GM13977 (cell line): ENCODE data around the gene CATSPERD.
A peak's percentile ranks its signal among the peaks of the same experiment; 100 is the strongest.

Experiments used
- DNase-seq: peaks from one replicate; pipeline ENCODE4 v3.0.0; 2012; ENCODE audit warnings: low spot score
- in situ Hi-C: fragments of 300-500 bp; cut with MboI; formaldehyde crosslinking; loops from one replicate; pipeline ENCODE4 v1.12.0; 2022; ENCODE audit warnings: low sequenced_read_pairs, low pct_unique_long_range_greater_than_20kb, mixed read lengths, inconsistent platforms; ENCODE audit not compliant: unreplicated experiment
- TF ChIP-seq, protein P1 (sequence below): IDR thresholded peaks from 2 replicates; pipeline ENCODE4 v1.5.1; 2012; ENCODE audit warnings: mild to moderate bottlenecking, control low read depth; ENCODE audit not compliant: insufficient read depth; ENCODE audit errors: extremely low read depth, missing control alignments

CATSPERD gene

DNA sequence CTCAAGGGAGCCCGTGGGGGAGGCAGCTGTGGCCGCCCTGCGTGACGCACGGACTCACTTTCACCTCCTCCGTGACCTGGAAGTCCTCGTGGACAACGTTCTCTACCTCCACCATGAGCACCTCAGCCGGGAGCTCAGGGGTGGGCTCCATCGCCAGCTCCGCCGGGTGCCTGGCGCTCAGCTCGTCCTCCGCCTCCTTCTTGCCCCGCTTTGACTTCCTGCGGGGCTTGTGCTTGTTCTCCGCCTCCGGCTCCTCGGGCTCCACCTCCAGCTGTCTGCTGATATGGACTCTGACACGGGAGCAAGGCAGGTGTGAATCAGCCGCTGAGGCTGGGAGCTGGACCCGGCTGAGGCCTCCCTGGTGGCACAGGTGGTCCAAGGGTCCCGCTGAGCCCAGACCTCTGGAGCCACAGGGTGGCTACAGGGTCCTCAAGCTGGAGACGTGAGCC is 8.7 kb upstream of the CATSPERD start:
- in situ Hi-C loops: no loop called here
- DNase-seq: no peak

DNA sequence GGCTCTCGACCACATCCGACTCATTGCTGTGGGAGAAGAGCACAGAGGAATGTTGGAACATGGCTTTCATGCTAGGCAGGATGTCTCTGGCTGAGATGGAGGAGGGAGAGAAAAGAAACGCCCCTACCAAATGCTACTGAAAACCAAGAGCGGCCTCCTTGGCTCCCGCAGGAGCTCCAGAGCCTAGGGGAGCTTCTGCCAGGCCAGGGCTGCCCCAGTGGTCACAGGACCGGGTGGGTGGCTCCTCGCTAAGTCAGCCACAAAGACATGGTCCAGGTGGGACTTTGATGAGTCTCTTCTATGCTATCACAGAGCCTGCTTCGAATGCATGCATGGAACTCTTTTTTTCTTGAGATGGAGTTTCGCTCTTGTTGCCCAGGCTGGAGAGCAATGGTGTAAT is 7.2 kb upstream of the CATSPERD start:
- TF ChIP-seq, protein P1, sequence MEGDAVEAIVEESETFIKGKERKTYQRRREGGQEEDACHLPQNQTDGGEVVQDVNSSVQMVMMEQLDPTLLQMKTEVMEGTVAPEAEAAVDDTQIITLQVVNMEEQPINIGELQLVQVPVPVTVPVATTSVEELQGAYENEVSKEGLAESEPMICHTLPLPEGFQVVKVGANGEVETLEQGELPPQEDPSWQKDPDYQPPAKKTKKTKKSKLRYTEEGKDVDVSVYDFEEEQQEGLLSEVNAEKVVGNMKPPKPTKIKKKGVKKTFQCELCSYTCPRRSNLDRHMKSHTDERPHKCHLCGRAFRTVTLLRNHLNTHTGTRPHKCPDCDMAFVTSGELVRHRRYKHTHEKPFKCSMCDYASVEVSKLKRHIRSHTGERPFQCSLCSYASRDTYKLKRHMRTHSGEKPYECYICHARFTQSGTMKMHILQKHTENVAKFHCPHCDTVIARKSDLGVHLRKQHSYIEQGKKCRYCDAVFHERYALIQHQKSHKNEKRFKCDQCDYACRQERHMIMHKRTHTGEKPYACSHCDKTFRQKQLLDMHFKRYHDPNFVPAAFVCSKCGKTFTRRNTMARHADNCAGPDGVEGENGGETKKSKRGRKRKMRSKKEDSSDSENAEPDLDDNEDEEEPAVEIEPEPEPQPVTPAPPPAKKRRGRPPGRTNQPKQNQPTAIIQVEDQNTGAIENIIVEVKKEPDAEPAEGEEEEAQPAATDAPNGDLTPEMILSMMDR: no peak
- no peak for DNase-seq
- in situ Hi-C loops: no loop called here

More for the DNA sequence above, 8.7 kb upstream of the CATSPERD start:
- TF ChIP-seq, protein P1: no peak

- in situ Hi-C loops: no loop called here
Measured at GRCh38 chr19:5714816-5715215, 5.6 kb upstream of the CATSPERD start.

DNA sequence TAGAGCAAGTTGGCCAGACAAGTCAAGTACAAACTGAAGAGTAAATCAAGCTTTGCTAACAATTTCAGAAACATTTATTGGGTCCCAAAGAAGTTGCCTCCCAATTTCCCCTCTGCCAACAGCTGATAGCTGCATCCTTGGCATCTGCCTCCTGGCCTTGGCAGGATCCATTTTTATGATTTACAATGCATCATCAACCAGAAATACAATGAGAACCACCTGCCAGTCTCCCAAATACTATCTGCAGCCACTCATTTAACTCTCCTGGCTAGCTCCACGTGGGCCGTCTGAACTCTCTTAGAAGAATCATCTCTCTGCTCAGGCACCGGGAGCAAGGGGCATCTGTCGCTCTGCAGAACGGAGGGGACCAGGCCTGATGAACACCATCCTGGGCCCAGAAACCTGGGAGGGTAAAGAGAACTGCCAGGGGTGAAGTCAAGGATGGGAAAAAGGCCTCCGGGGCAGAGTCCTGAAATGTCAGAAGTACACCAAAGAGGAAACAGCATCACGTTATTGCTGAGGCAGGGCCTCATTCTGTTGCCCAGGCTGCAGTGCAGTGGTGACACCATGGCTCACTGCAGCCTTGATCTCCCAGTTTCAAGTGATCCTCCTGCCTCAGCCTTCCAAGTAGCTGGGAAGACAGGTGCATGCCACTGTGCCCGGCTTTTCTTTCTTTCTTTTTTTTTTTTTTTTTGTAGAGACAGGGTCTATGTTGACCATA is 3.1 kb upstream of the CATSPERD start:
- in situ Hi-C loops: no loop called here
- TF ChIP-seq, protein P1: no peak
- no peak for DNase-seq

More at GRCh38 chr19:5714816-5715215, 5.6 kb upstream of the CATSPERD start:
- TF ChIP-seq, protein P1: no peak
- DNase-seq: no peak

DNA sequence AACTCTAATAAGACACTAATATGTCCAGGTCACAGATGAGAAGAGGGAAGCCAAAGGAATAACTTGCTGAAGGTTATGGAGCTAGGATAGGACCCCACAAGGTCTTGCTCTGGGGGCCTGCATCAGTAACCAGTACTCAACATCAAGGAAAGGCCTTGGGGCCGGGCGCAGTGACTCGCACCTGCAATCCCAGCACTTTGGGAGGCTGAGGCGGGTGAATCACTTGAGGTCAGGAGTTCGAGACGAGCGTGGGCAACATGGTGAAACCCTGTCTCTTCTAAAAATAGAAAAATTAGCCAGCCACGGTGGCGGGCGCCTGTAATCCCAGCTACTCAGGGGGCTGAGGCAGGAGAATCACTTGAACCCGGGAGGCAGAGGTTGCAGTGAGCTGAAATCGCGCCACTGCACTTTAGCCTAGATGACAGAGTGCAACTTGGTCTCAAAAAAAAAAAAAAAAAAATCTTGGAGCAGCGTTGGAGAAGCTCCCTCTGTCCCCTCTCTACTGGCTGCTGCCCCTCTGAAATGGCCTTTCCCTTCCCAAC is 2.3 kb upstream of the CATSPERD start:
- in situ Hi-C loops: no loop called here
- DNase-seq: no peak
- TF ChIP-seq, protein P1: no peak

- TF ChIP-seq, protein P1: no peak
- peak; percentile 74 for DNase-seq
- in situ Hi-C loops: no loop called here
Measured at GRCh38 chr19:5718579-5719273, 1.7 kb upstream of the CATSPERD start.
